K562 (cell line): Measurements from ENCODE around the gene PCDHGA12. TPM values are rescaled to one million over a fixed set of nuclear protein-coding genes. Genes with fewer than 3 reads are reported as not detected.
A peak's percentile ranks its signal among the peaks of the same experiment; 100 is the strongest.
"Not testable (repeated sequence)": the region's sequence is repeated elsewhere in the genome, so short reads cannot be mapped to it uniquely, and the experiment has no call there.

Source experiments
- ATAC-seq: fragments of 200-7000 bp; cut with Tn5 transposase; 3 replicates; pipeline ENCODE4 v1.9.1; 2020; ENCODE audit warnings: moderate library complexity
- BruUV-seq: library from RNA; stranded (reverse); fragments of 400-500 nt; replicated peaks from 2 replicates; lab custom pipeline; 2021; lab: Mats Ljungman, UMichigan
- CTCF ChIA-PET: fragments of 300-600 bp; formaldehyde crosslinking; extraction: SDS; loops from one replicate; lab custom pipeline; 2021; ENCODE audit warnings: low intra/inter-chr PET ratio; lab: Yijun Ruan, JAX
- POLR2A ChIA-PET: fragments of 300-600, 350-650 bp; sonication (Branson Sonifier 250); formaldehyde crosslinking; extraction: SDS; loops from one replicate; lab custom pipeline; 2021; ENCODE audit warnings: antibody characterized with exemption, inconsistent platforms; lab: Yijun Ruan, JAX
- DNase-seq, 4 experiments: peaks; one replicate each; pipeline versions ENCODE4 v3.0.0 to v3.0.0-alpha.2; 2011 to 2018; ENCODE audit warnings: low spot score in 3 of 4, mixed read lengths in 3 of 4; ENCODE audit errors: extremely low read depth in 1 of 4
- FAIRE-seq: peaks from 2 replicates; lab custom pipeline; 2011; peaks lifted over from hg19 to GRCh38; lab: Jason Lieb, UNC
- H2AFZ ChIP-seq: 2 replicates; pipeline ENCODE4 v1.6.0; 2011; ENCODE audit warnings: low read depth, low read length, control low read depth, inconsistent platforms
- H3K27ac ChIP-seq: fragments of 200-600 bp; 3 replicates; pipeline ENCODE4 v1.8.0; 2011; ENCODE audit warnings: low read depth, mild to moderate bottlenecking, control low read depth, inconsistent platforms, low read length, moderate library complexity, mixed read lengths; ENCODE audit errors: extremely low read depth
- H3K27me3 ChIP-seq, 2 experiments: fragments of 300-600 bp in 1 of 2; 2 replicates in 1 of 2; 3 replicates in 1 of 2; pipeline versions ENCODE4 v1.6.0 to v1.8.0; 2011; ENCODE audit warnings: inconsistent platforms in 2 of 2, low read length in 2 of 2, mild to moderate bottlenecking in 1 of 2, mixed read lengths in 1 of 2, moderate library complexity in 1 of 2; ENCODE audit not compliant: control insufficient read depth in 2 of 2, insufficient read depth in 2 of 2
- H3K36me3 ChIP-seq: fragments of 300-600 bp; 3 replicates; pipeline ENCODE4 v1.8.0; 2011; ENCODE audit warnings: mild to moderate bottlenecking, low read length, inconsistent platforms; ENCODE audit not compliant: control insufficient read depth, insufficient read depth
- H3K4me1 ChIP-seq, 2 experiments: fragments of 200-600 bp in 1 of 2; replicated peaks in 1 of 2; 2 replicates in 1 of 2; 3 replicates in 1 of 2; pipeline versions ENCODE4 v1.5.1 to v1.8.0; 2011; ENCODE audit warnings: inconsistent platforms in 2 of 2, low read length in 2 of 2, mild to moderate bottlenecking in 1 of 2, mixed read lengths in 1 of 2, moderate library complexity in 1 of 2; ENCODE audit not compliant: control insufficient read depth in 2 of 2, insufficient read depth in 2 of 2
- H3K4me2 ChIP-seq: 2 replicates; pipeline ENCODE4 v1.6.1; 2011; ENCODE audit warnings: low read length, control low read depth, inconsistent platforms, mixed read lengths; ENCODE audit not compliant: insufficient read depth
- H3K4me3 ChIP-seq: fragments of 200-600 bp; sonication (generic), shearing (Covaris generic); 2 replicates; pipeline ENCODE4 v1.5.1; 2016; ENCODE audit warnings: control low read depth, inconsistent platforms
- H3K79me2 ChIP-seq: fragments of 200-600 bp; 3 replicates; pipeline ENCODE4 v1.8.0; 2011; ENCODE audit warnings: low read length, inconsistent platforms; ENCODE audit not compliant: control insufficient read depth, insufficient read depth
- H3K9ac ChIP-seq, 2 experiments: 2 replicates each; pipeline versions ENCODE4 v1.6.0 to v1.6.1; 2011; ENCODE audit warnings: low read depth in 2 of 2, low read length in 2 of 2, control low read depth in 1 of 2, inconsistent platforms in 1 of 2, mild to moderate bottlenecking in 1 of 2, mixed read lengths in 1 of 2; ENCODE audit not compliant: insufficient read depth in 1 of 2
- H3K9me1 ChIP-seq: one replicate; pipeline ENCODE4 v1.6.0; 2011; ENCODE audit warnings: inconsistent platforms, mild to moderate bottlenecking, low read length, moderate library complexity; ENCODE audit not compliant: control insufficient read depth, insufficient read depth
- H3K9me3 ChIP-seq: replicated peaks from 2 replicates; pipeline ENCODE4 v1.5.1; 2011; ENCODE audit warnings: low read depth, low read length, inconsistent platforms; ENCODE audit not compliant: control insufficient read depth, insufficient read depth
- H4K20me1 ChIP-seq: replicated peaks from 2 replicates; pipeline ENCODE4 v1.6.1; 2011; ENCODE audit warnings: low read length, inconsistent platforms, mixed read lengths; ENCODE audit not compliant: control insufficient read depth, insufficient read depth
- CTCF ChIP-seq, 3 experiments: IDR thresholded peaks in 2 of 3; conservative IDR thresholded peaks in 1 of 3; 2 replicates each; pipeline ENCODE4 v1.5.1; 2011 to 2012; ENCODE audit warnings: low read length in 3 of 3, mild to moderate bottlenecking in 3 of 3, control low read depth in 2 of 3, improper control_type of control experiment in 1 of 3, inconsistent platforms in 1 of 3, low read depth in 1 of 3, mixed read lengths in 1 of 3, moderate library complexity in 1 of 3; ENCODE audit not compliant: insufficient read depth in 2 of 3
- NRF1 ChIP-seq, 2 experiments: fragments of 450-650 bp; IDR thresholded peaks in 1 of 2; conservative IDR thresholded peaks in 1 of 2; 2 replicates each; pipeline ENCODE4 v1.6.1; 2014; ENCODE audit warnings: mild to moderate bottlenecking in 2 of 2
- RAD21 ChIP-seq, 2 experiments: fragments of 250-450 bp in 1 of 2; fragments of 450-650 bp in 1 of 2; sonication (Bioruptor Pico) in 1 of 2; formaldehyde crosslinking in 1 of 2; IDR thresholded peaks in 1 of 2; conservative IDR thresholded peaks in 1 of 2; 2 replicates each; pipeline versions ENCODE4 v1.4.0 to v1.8.0; 2020 to 2022; ENCODE audit warnings: mild to moderate bottlenecking in 2 of 2, moderate library complexity in 1 of 2
- WGBS: fragments of 100-300 bp; shearing (Covaris generic); methylation state at CpG from one replicate; pipeline ENCODE4 v1.1.6; 2016; ENCODE audit warnings: low coverage, mixed read lengths; ENCODE audit not compliant: insufficient coverage; ENCODE audit errors: missing lambda C conversion rate; 5-methylcytosine and 5-hydroxymethylcytosine counted together
- in situ Hi-C: fragments of 300-500 bp; cut with MboI; formaldehyde crosslinking; loops from 4 replicates; pipeline ENCODE4 v1.15.0; 2018; ENCODE audit warnings: inconsistent platforms, mixed read lengths
- intact Hi-C: fragments of 100-400 bp; cut with micrococcal nuclease; formaldehyde crosslinking; loops from 2 replicates; pipeline ENCODE4 v1.14.2; 2022
- polyA plus RNA-seq, 8 experiments: library from polyadenylated mRNA; depleted of rRNA in 4 of 8; stranded (reverse) in 5 of 8; unstranded in 3 of 8; fragments of >200 nt; fragmentation: Nextera tagmentation in 2 of 8; fragmentation: Illumina TruSeq in 1 of 8; extraction: Ambion mirVana in 2 of 8; extraction: Trizol in 1 of 8; gene quantifications; 2 replicates each; pipeline versions ENCODE4 v1.2.1 to v1.2.3, GENCODE V29; 2011 to 2014; ENCODE audit warnings: inconsistent platforms in 1 of 8, missing spikeins in 1 of 8
- total RNA-seq, 7 experiments: library from RNA; depleted of rRNA in 6 of 7; stranded (reverse); fragments of >200 nt in 6 of 7; fragmentation: Illumina TruSeq in 2 of 7; extraction: Trizol in 2 of 7; gene quantifications; 2 replicates each; pipeline versions ENCODE4 v1.2.1 to v1.2.3, GENCODE V29; 2011 to 2021; ENCODE audit warnings: low replicate concordance in 1 of 7

Gene PCDHGA12
- total and polyA plus RNA-seq, 9 of the 15 experiments (the other 6 are each of a cell fraction or from before 2014, with no cell fraction given), result 0.03 TPM; not detected in 8

GRCh38 chr5:141397756-141398551, 32.4 kb upstream of the PCDHGA12 start, which contains the start of gene PCDHGB5:
Gene PCDHGB5 (plus strand): TSS chr5:141397947. CDS start chr5:141398128, 181 bp downstream.
- 6% methylated on average over 20 of the region's 43 CpGs for WGBS
- H3K4me2 ChIP-seq, H3K27ac ChIP-seq, H3K36me3 ChIP-seq, H3K9me1 ChIP-seq, H3K9me3 ChIP-seq, H3K79me2 ChIP-seq, CTCF ChIA-PET, H2AFZ ChIP-seq, in situ Hi-C loops, intact Hi-C loops, BruUV-seq, H4K20me1 ChIP-seq: not testable (repeated sequence)
- peak; percentile 48 for FAIRE-seq
- Histone ChIP-seq H3K4me3 (peak within 1 kb of the TSS; percentile 18; the same call in 1 of the 2 replicates), H3K4me1 (peaks cover 0 to 14% of the 10 kb centered on the region in 2 experiments; a peak in 3 of 5 replicates), H3K27me3 (peaks cover 0 to 32% of the 10 kb centered on the region in 2 experiments; a peak in 3 of 5 replicates)
- DNase-seq, result peak in 3 of 4 experiments; percentile 13 to 58 (median 23)
- POLR2A ChIA-PET, result interaction anchor here (0.6 to 1.1 kb wide), 2 partner anchors 9 to 13 kb away, joined by 3 read pairs; no protein-coding TSS in a partner anchor
- ATAC-seq, result peak; percentile 99
- TF ChIP-seq CTCF (IDR thresholded peaks at IDR 0.05 in 2 of 3, conservative IDR thresholded peaks at IDR 0.05 in 1 of 3; ENCODE audit: insufficient read depth in 2 of 3, low read depth in 1 of 3, low read length in 3 of 3), result peak; percentile 55 to 68 (median 64)
- TF ChIP-seq NRF1 (conservative IDR thresholded peaks at IDR 0.05 in 1 of 2, IDR thresholded peaks at IDR 0.05 in 1 of 2), result peak; percentile 89 to 90
- TF ChIP-seq RAD21 (CRISPR knock-in tag; conservative IDR thresholded peaks at IDR 0.05 in 1 of 2, IDR thresholded peaks at IDR 0.05 in 1 of 2), result peak in 1 of 2 experiments; percentile 41; a peak in 2 of 4 replicates
- TF ChIP-seq, all 486 proteins: peak for 3; not testable (repeated sequence) for 483
- not testable (repeated sequence) for H3K9ac ChIP-seq
